Measurements from ENCODE around the gene SYT5.
"Not testable (repeated sequence)": the region's sequence is repeated elsewhere in the genome, so short reads cannot be mapped to it uniquely, and the experiment has no call there.

The SYT5 gene

GRCh38 chr19:55179606-55180484 is at the start of gene SYT5:
SYT5 (minus strand) TSS chr19:55180289; CDS start chr19:55179041, 1,248 bp downstream.
- peak; percentile 35 to 70 for DNase-seq

- DNase-seq, result no peak
These were observed 49.7 kb upstream of the SYT5 start for GRCh38 chr19:55229789-55230182.

GRCh38 chr19:55229145-55229788 is 49.2 kb upstream of the SYT5 start:
- no peak for DNase-seq

GRCh38 chr19:55228403-55229031 is 48.4 kb upstream of the SYT5 start, which contains the start of gene TMEM86B:
TMEM86B (minus strand) TSS chr19:55228763; CDS start chr19:55228741, 22 bp downstream.
- no peak for DNase-seq

GRCh38 chr19:55228015-55228391 is 47.9 kb upstream of the SYT5 start:
- no peak for DNase-seq

- no peak for DNase-seq
These were observed 47.3 kb upstream of the SYT5 start for GRCh38 chr19:55227241-55228014.

GRCh38 chr19:55226788-55227187 is 46.7 kb upstream of the SYT5 start:
- no peak for DNase-seq

GRCh38 chr19:55226273-55226672 is 46.2 kb upstream of the SYT5 start:
- DNase-seq, result no peak

- no peak for DNase-seq
These were observed 45.4 kb upstream of the SYT5 start for GRCh38 chr19:55225415-55225958.

GRCh38 chr19:55224679-55225414 is 44.8 kb upstream of the SYT5 start:
- not testable (repeated sequence) for DNase-seq

GRCh38 chr19:55224038-55224665 is 44.1 kb upstream of the SYT5 start:
- no peak for DNase-seq

- DNase-seq, result no peak
These were observed 43.4 kb upstream of the SYT5 start for GRCh38 chr19:55223291-55224037.

- DNase-seq, result no peak
These were observed 40.4 kb upstream of the SYT5 start for GRCh38 chr19:55220525-55220924.

GRCh38 chr19:55216461-55217198 is 36.5 kb upstream of the SYT5 start:
- peak; percentile 39 to 47 for DNase-seq

- no peak for DNase-seq
These were observed 33.5 kb upstream of the SYT5 start for GRCh38 chr19:55213547-55213946.

- DNase-seq, result peak; percentile 34 to 49
These were observed 32.4 kb upstream of the SYT5 start for GRCh38 chr19:55212447-55212846.

- DNase-seq, result no peak
These were observed 29.8 kb upstream of the SYT5 start for GRCh38 chr19:55209693-55210472.

GRCh38 chr19:55208880-55209692 is 29.0 kb upstream of the SYT5 start, which contains the start of gene PTPRH:
PTPRH (minus strand) TSS chr19:55209501; CDS start chr19:55209433, 68 bp downstream.
- no peak for DNase-seq
